H1 (cell line): ENCODE measurements around the gene KRTAP5-4. TPM values are rescaled to one million over a fixed set of nuclear protein-coding genes. Genes with fewer than 3 reads are reported as not detected.
A peak's percentile ranks its signal among the peaks of the same experiment; 100 is the strongest.

Experiments used
- CTCF ChIA-PET: fragments of 300-600 bp; sonication (Branson Sonifier 250); formaldehyde crosslinking; loops from one replicate; lab custom pipeline; 2021; ENCODE audit not compliant: partially characterized antibody; lab: Charles Lee
- POLR2A ChIA-PET: fragments of 300-600 bp; sonication (Branson Sonifier 250); formaldehyde crosslinking; loops from one replicate; lab custom pipeline; 2021; ENCODE audit warnings: inconsistent platforms; ENCODE audit not compliant: partially characterized antibody; lab: Charles Lee
- DNase-seq, 2 experiments: peaks; one replicate each; pipeline versions ENCODE4 v3.0.0 to v3.0.0-alpha.2; 2010 to 2022; ENCODE audit warnings: low spot score in 2 of 2, low read depth in 1 of 2, mixed read lengths in 1 of 2
- FAIRE-seq: peaks from 2 replicates; lab custom pipeline; 2011; peaks lifted over from hg19 to GRCh38; lab: Jason Lieb, UNC
- H2AFZ ChIP-seq: 2 replicates; pipeline ENCODE4 v1.8.1; 2012; ENCODE audit warnings: low read length, inconsistent platforms
- H2AK5ac ChIP-seq: 2 replicates; pipeline ENCODE4 v1.6.1; 2013; ENCODE audit warnings: low read depth, low read length
- H2BK120ac ChIP-seq: replicated peaks from 2 replicates; pipeline ENCODE3; 2013; ENCODE audit warnings: low read depth, low read length, inconsistent platforms
- H2BK12ac ChIP-seq: 2 replicates; pipeline ENCODE4 v1.6.1; 2013; ENCODE audit warnings: low read depth, low read length
- H2BK15ac ChIP-seq: 2 replicates; pipeline ENCODE4 v1.6.1; 2013; ENCODE audit warnings: low read length
- H2BK20ac ChIP-seq: 2 replicates; pipeline ENCODE4 v1.6.1; 2013; ENCODE audit warnings: low read length
- H2BK5ac ChIP-seq: 2 replicates; pipeline ENCODE4 v1.6.1; 2013; ENCODE audit warnings: low read depth, low read length
- H3K14ac ChIP-seq: 2 replicates; pipeline ENCODE4 v1.6.1; 2013; ENCODE audit warnings: inconsistent platforms; ENCODE audit not compliant: insufficient read length
- H3K18ac ChIP-seq: 2 replicates; pipeline ENCODE4 v1.6.1; 2013; ENCODE audit warnings: low read length; ENCODE audit errors: extremely low read depth
- H3K23ac ChIP-seq: 2 replicates; pipeline ENCODE4 v1.6.1; 2013; ENCODE audit warnings: inconsistent platforms; ENCODE audit not compliant: insufficient read length
- H3K23me2 ChIP-seq: 2 replicates; pipeline ENCODE4 v1.6.1; 2013; ENCODE audit warnings: low read depth, low read length
- H3K27ac ChIP-seq: 2 replicates; pipeline ENCODE4 v1.6.1; 2011; ENCODE audit warnings: low read depth, low read length, inconsistent platforms
- H3K27me3 ChIP-seq, 4 experiments: replicated peaks in 1 of 4; 1 replicate in 1 of 4; 2 replicates in 3 of 4; pipeline versions ENCODE4 v1.6.1 to v1.8.1; 2011 to 2013; ENCODE audit warnings: low read length in 3 of 4, mild to moderate bottlenecking in 3 of 4, inconsistent platforms in 2 of 4, mixed read lengths in 2 of 4, moderate library complexity in 1 of 4; ENCODE audit not compliant: control insufficient read depth in 3 of 4, insufficient read depth in 3 of 4; ENCODE audit errors: extremely low read depth in 1 of 4
- H3K36me3 ChIP-seq, 4 experiments: 2 replicates each; pipeline versions ENCODE4 v1.6.1 to v1.8.1; 2011 to 2013; ENCODE audit warnings: mild to moderate bottlenecking in 4 of 4, low read length in 3 of 4, moderate library complexity in 2 of 4, control low read depth in 1 of 4, inconsistent platforms in 1 of 4; ENCODE audit not compliant: insufficient read depth in 4 of 4, control insufficient read depth in 2 of 4
- H3K4ac ChIP-seq: replicated peaks from 2 replicates; pipeline ENCODE3; 2013; ENCODE audit warnings: low read length, low read depth, mixed read lengths, inconsistent platforms; ENCODE audit not compliant: insufficient read length
- H3K4me1 ChIP-seq, 4 experiments: replicated peaks in 1 of 4; 1 replicate in 1 of 4; 2 replicates in 3 of 4; pipeline versions ENCODE4 v1.6.1 to v1.8.1; 2011 to 2013; ENCODE audit warnings: low read length in 3 of 4, inconsistent platforms in 2 of 4, mixed read lengths in 1 of 4; ENCODE audit not compliant: insufficient read depth in 4 of 4, control insufficient read depth in 3 of 4
- H3K4me2 ChIP-seq, 2 experiments: 2 replicates each; pipeline versions ENCODE4 v1.6.1 to v1.8.1; 2011 to 2013; ENCODE audit warnings: low read depth in 2 of 2, low read length in 2 of 2, control low read depth in 1 of 2, inconsistent platforms in 1 of 2, mild to moderate bottlenecking in 1 of 2; ENCODE audit not compliant: insufficient read depth in 1 of 2
- H3K4me3 ChIP-seq, 4 experiments: fragments of 200-600, 300-600 bp in 1 of 4; sonication (generic), shearing (Covaris generic), sonication (Bioruptor Twin) in 1 of 4; 2 replicates each; pipeline versions ENCODE4 v1.5.1 to v1.8.1; 2011 to 2016; ENCODE audit warnings: low read length in 4 of 4, low read depth in 3 of 4, control low read depth in 2 of 4, inconsistent platforms in 2 of 4, mild to moderate bottlenecking in 2 of 4, mixed read lengths in 1 of 4, moderate library complexity in 1 of 4; ENCODE audit not compliant: insufficient read depth in 2 of 4; ENCODE audit errors: extremely low read depth in 1 of 4
- H3K56ac ChIP-seq: replicated peaks from 2 replicates; pipeline ENCODE3; 2013; ENCODE audit warnings: low read depth, mild to moderate bottlenecking, mixed read lengths, low read length, inconsistent platforms; ENCODE audit not compliant: insufficient read length
- H3K79me1 ChIP-seq: 2 replicates; pipeline ENCODE4 v1.6.1; 2013; ENCODE audit warnings: low read depth, low read length, control low read depth
- H3K79me2 ChIP-seq, 2 experiments: 2 replicates each; pipeline versions ENCODE4 v1.6.1 to v1.8.1; 2012 to 2013; ENCODE audit warnings: low read length in 2 of 2, mild to moderate bottlenecking in 2 of 2, inconsistent platforms in 1 of 2; ENCODE audit not compliant: insufficient read depth in 2 of 2, control insufficient read depth in 1 of 2
- H3K9ac ChIP-seq, 4 experiments: replicated peaks in 1 of 4; 1 replicate in 1 of 4; 2 replicates in 3 of 4; pipeline versions ENCODE4 v1.6.1 to v1.8.1; 2011 to 2013; ENCODE audit warnings: low read depth in 3 of 4, low read length in 3 of 4, control low read depth in 2 of 4, mild to moderate bottlenecking in 2 of 4, moderate library complexity in 2 of 4, inconsistent platforms in 1 of 4; ENCODE audit errors: extremely low read depth in 1 of 4
- H3K9me3 ChIP-seq, 2 experiments: 2 replicates each; pipeline versions ENCODE4 v1.6.1 to v1.8.1; 2012 to 2013; ENCODE audit warnings: mild to moderate bottlenecking in 2 of 2, moderate library complexity in 2 of 2, control low read depth in 1 of 2, inconsistent platforms in 1 of 2, low read depth in 1 of 2, low read length in 1 of 2, mixed read lengths in 1 of 2; ENCODE audit not compliant: insufficient read depth in 2 of 2
- H4K20me1 ChIP-seq, 2 experiments: replicated peaks in 1 of 2; 2 replicates each; pipeline versions ENCODE3 to v1.8.1; 2011 to 2013; ENCODE audit warnings: inconsistent platforms in 2 of 2, low read length in 2 of 2, mild to moderate bottlenecking in 1 of 2; ENCODE audit not compliant: insufficient read depth in 2 of 2, control insufficient read depth in 1 of 2
- H4K5ac ChIP-seq: 2 replicates; pipeline ENCODE4 v1.6.1; 2013; ENCODE audit warnings: low read length, low read depth, mixed read lengths, inconsistent platforms; ENCODE audit not compliant: insufficient read length
- H4K8ac ChIP-seq: 2 replicates; pipeline ENCODE4 v1.8.0; 2013; ENCODE audit warnings: mild to moderate bottlenecking, moderate library complexity, low read length, inconsistent platforms; ENCODE audit not compliant: insufficient read depth; ENCODE audit errors: extremely low read depth
- H4K91ac ChIP-seq: replicated peaks from 2 replicates; pipeline ENCODE3; 2013; ENCODE audit warnings: low read length, mixed read lengths, inconsistent platforms; ENCODE audit not compliant: insufficient read length
- CHD1 ChIP-seq: IDR thresholded peaks from 2 replicates; pipeline ENCODE4 v1.6.1; 2012; ENCODE audit warnings: low read depth, low read length, improper control_type of control experiment
- FOSL1 ChIP-seq: IDR thresholded peaks from 2 replicates; pipeline ENCODE4 v1.6.1; 2011; ENCODE audit warnings: mild to moderate bottlenecking, low read depth, low read length, moderate library complexity; ENCODE audit not compliant: insufficient read depth
- HDAC2 ChIP-seq, 2 experiments: fragments of 300-600 bp in 1 of 2; sonication (generic) in 1 of 2; IDR thresholded peaks; 2 replicates each; pipeline ENCODE4 v1.6.1; 2011 to 2012; ENCODE audit warnings: low read depth in 2 of 2, low read length in 2 of 2, mild to moderate bottlenecking in 2 of 2, moderate library complexity in 2 of 2, borderline replicate concordance in 1 of 2, inconsistent platforms in 1 of 2
- HDAC6 ChIP-seq: IDR thresholded peaks from one replicate; pipeline ENCODE4 v1.7.1; 2012; ENCODE audit warnings: low read depth, mild to moderate bottlenecking, inconsistent platforms, low read length, moderate library complexity
- PHF8 ChIP-seq: fragments of 200-600 bp; sonication (generic); conservative IDR thresholded peaks from 2 replicates; pipeline ENCODE4 v1.7.1; 2012; ENCODE audit warnings: low read depth, mild to moderate bottlenecking, inconsistent platforms, low read length, moderate library complexity
- POLR2AphosphoS5 ChIP-seq: IDR thresholded peaks from 2 replicates; pipeline ENCODE4 v1.6.1; 2011; ENCODE audit warnings: low read depth, low read length
- WGBS, 2 experiments: shearing (Covaris generic) in 1 of 2; methylation state at CpG; one replicate each; pipeline versions ENCODE4 v1.1.6 to v1.1.7; 2013 to 2015; ENCODE audit warnings: low lambda C conversion rate in 2 of 2, mixed read lengths in 2 of 2, inconsistent platforms in 1 of 2, low coverage in 1 of 2, missing lambda C conversion rate in 1 of 2; ENCODE audit not compliant: insufficient replicate concordance in 2 of 2, insufficient coverage in 1 of 2, insufficient read length in 1 of 2; ENCODE audit errors: extremely low coverage in 1 of 2, missing lambda C conversion rate in 1 of 2; 5-methylcytosine and 5-hydroxymethylcytosine counted together
- polyA plus RNA-seq, 7 experiments: library from polyadenylated mRNA; depleted of rRNA in 3 of 7; stranded (reverse) in 5 of 7; unstranded in 2 of 7; fragments of >200 nt in 5 of 7; fragments of 200-250 nt in 2 of 7; gene quantifications; 1 replicate in 5 of 7; 2 replicates in 1 of 7; 4 replicates in 1 of 7; pipeline versions ENCODE4 v1.2.1 to v1.2.3, GENCODE V29; 2011 to 2013; ENCODE audit warnings: missing spikeins in 2 of 7, mixed read lengths in 2 of 7
- total RNA-seq: library from RNA; stranded (reverse); fragmentation: NEBNext Ultra II Directional; extraction: Animal tissue kit (Norgen Biotek cat#: 25700); gene quantifications from 2 replicates; pipeline ENCODE4 v1.2.1, GENCODE V29; 2021
- TF ChIP-seq, protein P1 (sequence below): IDR thresholded peaks from 2 replicates; pipeline ENCODE4 v1.6.1; 2011; ENCODE audit warnings: low read depth, mild to moderate bottlenecking, low read length; ENCODE audit not compliant: insufficient read depth

The KRTAP5-4 gene
- total and polyA plus RNA-seq, 2 of the 8 experiments (the other 6 are each of a cell fraction or from before 2014, with no cell fraction given) = not detected

DNA sequence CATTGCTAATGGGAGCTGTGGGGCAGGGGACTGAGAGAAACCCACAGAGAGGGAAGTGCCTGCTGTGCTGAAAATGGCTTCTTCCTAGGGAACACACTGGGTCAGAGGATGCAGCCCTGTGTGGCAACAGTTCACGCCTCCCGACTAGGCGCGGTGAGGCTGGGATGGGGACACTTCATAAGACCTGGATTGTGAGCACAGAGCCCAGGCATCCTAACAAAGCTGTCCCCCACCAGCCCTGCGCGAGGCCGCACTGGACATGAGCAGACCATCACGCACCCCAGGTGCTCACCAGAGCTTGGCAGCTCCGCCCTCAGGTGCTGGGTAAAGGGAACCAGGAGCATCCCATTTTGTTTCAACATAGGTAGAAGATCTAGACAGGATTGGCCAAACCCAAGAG lies 1.8 kb upstream of the KRTAP5-4 start:
- H2BK15ac ChIP-seq = peak overlapping the region; percentile 61; the same call in 1 of the 2 replicates
- H2AFZ ChIP-seq = peak overlapping the region; percentile 46; the same call in 1 of the 2 replicates
- H4K91ac ChIP-seq = no peak overlapping the region
- CTCF ChIA-PET = interaction anchor here (0.6 to 6.5 kb wide), 9 partner anchors 9 to 1124 kb away, joined by 3 to 47 read pairs (median 3); no protein-coding TSS in a partner anchor
- POLR2A ChIA-PET = no interaction called here
- no peak overlapping the region for H3K14ac ChIP-seq
- H3K4me3 ChIP-seq = no peak overlapping the region
- peak overlapping the region; percentile 39; the same call in 1 of the 2 replicates for H2BK12ac ChIP-seq
- peaks cover 0 to 6% (median 0%) of the 10 kb centered on the region in 4 experiments; a peak in 4 of 7 replicates for H3K27me3 ChIP-seq
- H3K36me3 ChIP-seq = no peaks in the 10 kb centered on the region
- no peak overlapping the region for H2BK20ac ChIP-seq
- FAIRE-seq (no peak), DNase-seq (no peak)
- H3K9ac ChIP-seq = no peak overlapping the region
- no peak overlapping the region for H3K18ac ChIP-seq
- H3K56ac ChIP-seq = no peak overlapping the region
- H4K5ac ChIP-seq = no peak overlapping the region
- no peak overlapping the region for H3K23ac ChIP-seq
- WGBS, 2 experiments = 98% methylated on average over 9 of the region's 9 CpGs; no CpG with 5 or more reads in 1 of the 2 experiments
- no peaks in the 10 kb centered on the region for H3K79me2 ChIP-seq
- no peaks in the 10 kb centered on the region; a peak in 2 of 7 replicates for H3K4me1 ChIP-seq
- no peak overlapping the region for H3K27ac ChIP-seq
- no peak overlapping the region for H4K8ac ChIP-seq
- H2AK5ac ChIP-seq = no peak overlapping the region
- no peak overlapping the region for H3K4ac ChIP-seq
- no peaks in the 10 kb centered on the region for H3K79me1 ChIP-seq
- no peaks in the 10 kb centered on the region for H3K9me3 ChIP-seq
- no peaks in the 10 kb centered on the region for H3K23me2 ChIP-seq
- H3K4me2 ChIP-seq = no peak overlapping the region
- no peak overlapping the region for H2BK5ac ChIP-seq
- no peaks in the 10 kb centered on the region for H4K20me1 ChIP-seq
- no peak overlapping the region for H2BK120ac ChIP-seq
- TF ChIP-seq PHF8 (no peak), CHD1 (no peak), FOSL1 (no peak), HDAC2 (IDR thresholded peaks at IDR 0.05; ENCODE audit: borderline replicate concordance in 1 of 2, low read depth in 2 of 2, low read length in 2 of 2) (no peak), POLR2AphosphoS5 (no peak), HDAC6 (no peak)
- TF ChIP-seq, protein P1, sequence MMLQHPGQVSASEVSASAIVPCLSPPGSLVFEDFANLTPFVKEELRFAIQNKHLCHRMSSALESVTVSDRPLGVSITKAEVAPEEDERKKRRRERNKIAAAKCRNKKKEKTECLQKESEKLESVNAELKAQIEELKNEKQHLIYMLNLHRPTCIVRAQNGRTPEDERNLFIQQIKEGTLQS = no peak
